Measurements from ENCODE around the gene DLG5.

Gene DLG5

DNA sequence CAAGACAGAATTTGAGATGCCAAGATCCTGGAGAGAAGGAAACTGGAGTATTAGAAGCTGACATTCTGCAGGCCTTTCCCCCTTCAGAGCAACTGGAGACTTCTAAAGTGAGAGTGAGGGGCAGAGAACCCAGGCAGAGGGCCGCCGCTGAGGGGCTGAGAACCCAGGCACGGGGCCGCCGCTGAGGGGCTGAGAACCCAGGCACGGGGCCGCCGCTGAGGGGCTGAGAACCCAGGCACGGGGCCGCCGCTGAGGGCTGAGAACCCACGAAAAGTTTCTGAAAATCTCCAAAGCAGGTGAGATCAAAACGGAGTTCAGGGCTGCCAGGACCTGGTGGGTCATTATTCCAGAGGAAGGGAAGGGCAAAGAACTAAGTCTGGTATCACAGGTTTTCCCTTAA, 126.2 kb downstream of the DLG5 start:
- Histone ChIP-seq H3K79me2 (ENCODE audit: insufficient read depth, low read length) (no peaks in the 10 kb centered on the region), H3K27ac (ENCODE audit: low read length) (no peak overlapping the region), H3K4me3 (ENCODE audit: low read depth in 1 of 2, low read length in 2 of 2) (no peak overlapping the region), H4K20me1 (ENCODE audit: insufficient read depth, low read length) (no peaks in the 10 kb centered on the region; the same call in 1 of the 2 replicates), H3K36me3 (ENCODE audit: insufficient read depth, low read length) (peaks cover 68% of the 10 kb centered on the region), H3K9ac (ENCODE audit: low read depth, low read length) (no peak overlapping the region), H3K9me3 (ENCODE audit: insufficient read depth, low read length, severe bottlenecking) (no peaks in the 10 kb centered on the region), H3K4me2 (ENCODE audit: insufficient read depth, low read length) (no peak overlapping the region), H2AFZ (ENCODE audit: low read depth, low read length) (no peak overlapping the region), H3K4me1 (ENCODE audit: insufficient read depth, low read length) (no peaks in the 10 kb centered on the region), H3K27me3 (ENCODE audit: insufficient read depth, low read length, poor library complexity) (no peaks in the 10 kb centered on the region)
- DNase-seq (no peak), ATAC-seq (ENCODE audit: insufficient read depth, low read depth) (no peak)
- no peak for TF ChIP-seq EZH2 (IDR thresholded peaks at IDR 0.05; ENCODE audit: borderline replicate concordance, low read depth, low read length, severe bottlenecking)
- TF ChIP-seq, protein P1, sequence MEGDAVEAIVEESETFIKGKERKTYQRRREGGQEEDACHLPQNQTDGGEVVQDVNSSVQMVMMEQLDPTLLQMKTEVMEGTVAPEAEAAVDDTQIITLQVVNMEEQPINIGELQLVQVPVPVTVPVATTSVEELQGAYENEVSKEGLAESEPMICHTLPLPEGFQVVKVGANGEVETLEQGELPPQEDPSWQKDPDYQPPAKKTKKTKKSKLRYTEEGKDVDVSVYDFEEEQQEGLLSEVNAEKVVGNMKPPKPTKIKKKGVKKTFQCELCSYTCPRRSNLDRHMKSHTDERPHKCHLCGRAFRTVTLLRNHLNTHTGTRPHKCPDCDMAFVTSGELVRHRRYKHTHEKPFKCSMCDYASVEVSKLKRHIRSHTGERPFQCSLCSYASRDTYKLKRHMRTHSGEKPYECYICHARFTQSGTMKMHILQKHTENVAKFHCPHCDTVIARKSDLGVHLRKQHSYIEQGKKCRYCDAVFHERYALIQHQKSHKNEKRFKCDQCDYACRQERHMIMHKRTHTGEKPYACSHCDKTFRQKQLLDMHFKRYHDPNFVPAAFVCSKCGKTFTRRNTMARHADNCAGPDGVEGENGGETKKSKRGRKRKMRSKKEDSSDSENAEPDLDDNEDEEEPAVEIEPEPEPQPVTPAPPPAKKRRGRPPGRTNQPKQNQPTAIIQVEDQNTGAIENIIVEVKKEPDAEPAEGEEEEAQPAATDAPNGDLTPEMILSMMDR (IDR thresholded peaks at IDR 0.05; ENCODE audit: borderline replicate concordance, extremely low read depth, low read length, poor library complexity, severe bottlenecking) = no peak

- TF ChIP-seq, protein P1 (IDR thresholded peaks at IDR 0.05; ENCODE audit: borderline replicate concordance, extremely low read depth, low read length, poor library complexity, severe bottlenecking) = no peak
- no peak for TF ChIP-seq EZH2 (IDR thresholded peaks at IDR 0.05; ENCODE audit: borderline replicate concordance, low read depth, low read length, severe bottlenecking)
- Histone ChIP-seq H3K36me3 (ENCODE audit: insufficient read depth, low read length) (peaks cover 67% of the 10 kb centered on the region), H3K9me3 (ENCODE audit: insufficient read depth, low read length, severe bottlenecking) (no peaks in the 10 kb centered on the region), H3K27ac (ENCODE audit: low read length) (no peak overlapping the region), H3K9ac (ENCODE audit: low read depth, low read length) (no peak overlapping the region), H3K27me3 (ENCODE audit: insufficient read depth, low read length, poor library complexity) (no peaks in the 10 kb centered on the region), H3K4me2 (ENCODE audit: insufficient read depth, low read length) (no peak overlapping the region), H3K4me3 (ENCODE audit: low read depth in 1 of 2, low read length in 2 of 2) (no peak overlapping the region), H3K4me1 (ENCODE audit: insufficient read depth, low read length) (no peaks in the 10 kb centered on the region), H2AFZ (ENCODE audit: low read depth, low read length) (no peak overlapping the region), H3K79me2 (ENCODE audit: insufficient read depth, low read length) (no peaks in the 10 kb centered on the region), H4K20me1 (ENCODE audit: insufficient read depth, low read length) (no peaks in the 10 kb centered on the region; the same call in 1 of the 2 replicates)
- ATAC-seq (ENCODE audit: insufficient read depth, low read depth) (no peak), DNase-seq (no peak)
These were observed 127.2 kb downstream of the DLG5 start for GRCh38 chr10:77799352-77799751.

- Histone ChIP-seq H3K36me3 (ENCODE audit: insufficient read depth, low read length) (peaks cover 68% of the 10 kb centered on the region), H3K4me3 (ENCODE audit: low read depth in 1 of 2, low read length in 2 of 2) (no peak overlapping the region), H3K27me3 (ENCODE audit: insufficient read depth, low read length, poor library complexity) (no peaks in the 10 kb centered on the region), H4K20me1 (ENCODE audit: insufficient read depth, low read length) (no peaks in the 10 kb centered on the region; the same call in 1 of the 2 replicates), H3K9ac (ENCODE audit: low read depth, low read length) (no peak overlapping the region), H2AFZ (ENCODE audit: low read depth, low read length) (no peak overlapping the region), H3K27ac (ENCODE audit: low read length) (no peak overlapping the region), H3K9me3 (ENCODE audit: insufficient read depth, low read length, severe bottlenecking) (no peaks in the 10 kb centered on the region), H3K79me2 (ENCODE audit: insufficient read depth, low read length) (no peaks in the 10 kb centered on the region), H3K4me2 (ENCODE audit: insufficient read depth, low read length) (no peak overlapping the region), H3K4me1 (ENCODE audit: insufficient read depth, low read length) (no peaks in the 10 kb centered on the region)
- no peak for DNase-seq
- no peak for TF ChIP-seq EZH2 (IDR thresholded peaks at IDR 0.05; ENCODE audit: borderline replicate concordance, low read depth, low read length, severe bottlenecking)
- TF ChIP-seq, protein P1 (IDR thresholded peaks at IDR 0.05; ENCODE audit: borderline replicate concordance, extremely low read depth, low read length, poor library complexity, severe bottlenecking) = no peak
- no peak for ATAC-seq (ENCODE audit: insufficient read depth, low read depth)
These were observed 127.6 kb downstream of the DLG5 start for GRCh38 chr10:77798940-77799339.
